Endometrial microvascular endothelial cells (primary cell): Measurements from ENCODE around the gene AOPEP. TPM values are rescaled to one million over a fixed set of nuclear protein-coding genes. Genes with fewer than 3 reads are reported as not detected.

Source experiments
- in situ Hi-C: cut with HindIII; loops from 2 replicates; pipeline ENCODE4 v1.10.0; 2017; ENCODE audit warnings: low sequenced_read_pairs, low pct_unique_long_range_greater_than_20kb; ENCODE audit errors: inconsistent ontology term
- total RNA-seq: library from RNA; depleted of rRNA; stranded (reverse); fragments of >200 nt; gene quantifications from one replicate; pipeline ENCODE4 v1.2.3, GENCODE V29; 2015; ENCODE audit errors: inconsistent ontology term

Gene AOPEP
- total RNA-seq, 1 donor from 2014 or later: 48.9 TPM

- in situ Hi-C loops: no loop called here
Observed at GRCh38 chr9:94713436-94714215, 12.9 kb upstream of the AOPEP start.

DNA sequence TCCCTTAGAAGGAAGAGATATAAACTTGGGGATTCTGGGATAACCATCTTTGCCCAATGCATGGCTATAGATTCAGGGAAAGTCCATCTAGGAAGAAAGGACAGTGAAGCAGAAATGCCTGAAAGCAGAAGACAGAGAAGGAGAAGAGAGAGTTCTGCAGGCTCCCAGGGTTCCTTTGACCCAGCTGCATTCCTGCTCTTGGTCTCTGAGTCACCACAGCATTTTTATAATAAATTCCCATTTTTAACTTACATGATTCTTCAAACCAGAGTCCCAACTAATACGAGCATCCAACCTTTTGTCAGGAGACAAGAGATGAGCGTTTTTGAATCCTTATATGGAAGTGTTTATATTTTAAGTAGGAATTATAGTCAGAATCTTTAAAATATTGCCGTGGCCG, 12.0 kb upstream of the AOPEP start:
- in situ Hi-C loops: no loop called here

GRCh38 chr9:94717761-94718160, 8.7 kb upstream of the AOPEP start:
- in situ Hi-C loops: no loop called here

GRCh38 chr9:94718936-94719335, 7.6 kb upstream of the AOPEP start:
- in situ Hi-C loops: no loop called here

GRCh38 chr9:94719878-94720277, 6.6 kb upstream of the AOPEP start:
- in situ Hi-C loops: no loop called here

DNA sequence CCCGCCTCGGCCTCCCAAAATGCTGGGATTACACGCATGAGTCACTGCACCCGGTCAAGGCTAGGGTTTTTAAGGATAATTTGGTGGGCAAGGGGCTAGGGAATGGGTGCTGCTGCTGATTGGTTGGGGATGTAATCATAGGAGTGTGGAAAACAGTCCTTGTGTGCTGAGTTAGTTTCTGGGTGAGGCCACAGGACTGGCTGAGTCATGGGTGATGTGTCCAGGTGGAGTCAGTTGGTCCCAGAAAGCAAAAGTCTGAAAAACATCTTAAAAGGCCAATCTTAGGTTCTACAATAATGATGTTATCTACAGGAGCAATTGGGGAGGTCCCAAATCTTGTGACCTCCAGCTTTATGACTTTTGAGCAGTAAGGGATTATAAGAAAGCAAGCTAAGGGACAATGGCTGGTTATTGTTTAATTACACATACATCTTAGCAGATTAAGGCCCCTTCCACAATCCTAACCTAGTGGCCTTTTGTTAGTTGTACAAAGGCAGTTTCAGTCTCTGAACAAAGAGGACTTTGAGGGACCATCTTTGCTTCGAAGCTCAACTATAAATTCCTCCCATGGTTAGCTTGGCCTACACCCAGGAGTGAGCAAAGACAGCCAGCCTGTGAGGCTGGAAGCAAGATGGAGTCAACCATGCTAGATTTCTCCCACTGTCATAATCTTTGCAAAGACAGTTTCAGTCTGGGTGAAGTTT, 5.5 kb upstream of the AOPEP start:
- in situ Hi-C loops: no loop called here

DNA sequence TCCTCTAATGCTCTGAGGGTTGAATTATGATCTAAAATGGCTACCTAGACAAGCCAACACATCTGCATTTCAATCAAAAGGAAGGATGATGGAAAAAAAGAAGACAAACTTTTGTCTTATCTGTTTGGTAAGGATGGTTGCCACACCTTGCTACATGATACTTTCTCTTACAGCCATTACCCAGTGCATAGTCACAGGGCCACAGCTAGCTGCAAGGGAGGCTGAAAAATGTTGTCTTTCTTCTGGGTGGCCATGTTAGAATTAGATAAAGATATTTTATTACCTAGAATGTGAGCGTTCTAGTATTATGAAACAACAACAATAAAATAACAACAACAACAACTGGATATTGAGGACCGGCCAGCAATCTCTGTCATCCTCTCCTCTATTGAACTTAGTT, 4.7 kb upstream of the AOPEP start:
- in situ Hi-C loops: no loop called here

- in situ Hi-C loops: no loop called here
Observed at GRCh38 chr9:94725293-94725692, 1.2 kb upstream of the AOPEP start.

GRCh38 chr9:94728719-94729118, 2.2 kb downstream of the AOPEP start:
- in situ Hi-C loops: no loop called here

DNA sequence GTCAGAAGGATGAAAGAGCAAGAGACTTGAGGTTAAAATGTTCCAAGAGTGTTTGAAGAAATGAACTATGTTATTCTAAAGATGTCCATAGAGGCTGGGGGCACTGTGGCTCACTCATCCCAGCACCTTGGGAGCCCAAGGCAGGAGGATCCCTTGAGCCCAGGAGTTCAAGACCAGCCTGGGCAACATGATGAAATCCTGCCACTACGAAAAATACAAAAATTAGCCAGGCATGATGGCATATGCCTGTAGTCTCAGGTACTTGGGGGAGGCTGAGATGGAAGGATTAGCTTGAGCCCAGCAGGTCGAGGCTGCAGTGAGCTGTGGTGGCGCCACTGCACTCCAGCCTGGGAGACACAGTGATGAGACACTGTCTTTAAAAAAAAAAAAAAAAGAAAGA, 2.7 kb downstream of the AOPEP start:
- in situ Hi-C loops: no loop called here

DNA sequence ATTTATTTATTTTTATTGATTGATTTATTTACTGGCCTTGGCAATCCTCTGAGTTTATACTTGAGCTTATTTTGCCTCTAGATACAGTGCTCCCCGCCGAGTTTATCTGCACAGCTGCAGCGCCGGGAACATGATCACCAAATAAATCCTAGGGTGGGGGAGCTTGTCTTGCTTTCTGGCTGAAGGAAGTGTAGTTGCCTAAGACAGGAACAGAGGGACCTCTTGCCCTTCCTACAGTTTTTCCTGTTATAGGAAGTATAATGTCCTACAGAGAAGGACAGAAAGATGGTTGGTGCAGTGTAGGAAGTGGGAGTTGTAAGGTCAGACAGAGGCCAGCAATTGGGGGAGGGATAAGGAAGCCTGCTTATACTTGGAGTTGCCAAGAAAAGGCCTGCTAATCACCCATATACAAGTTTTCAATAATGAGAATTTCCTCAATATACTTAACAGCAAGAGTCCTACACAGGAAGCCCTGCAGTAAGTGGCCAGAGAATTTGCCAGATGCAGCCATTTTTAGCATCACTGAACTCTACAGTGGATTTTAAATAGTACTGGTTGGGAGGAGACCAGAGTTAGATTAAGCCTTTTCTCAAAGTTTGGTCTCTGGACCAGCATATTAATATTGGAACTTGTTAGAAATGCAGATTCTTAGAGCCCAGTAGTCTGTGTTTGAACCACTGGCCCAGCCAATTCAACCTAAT, 7.7 kb downstream of the AOPEP start:
- in situ Hi-C loops: no loop called here

DNA sequence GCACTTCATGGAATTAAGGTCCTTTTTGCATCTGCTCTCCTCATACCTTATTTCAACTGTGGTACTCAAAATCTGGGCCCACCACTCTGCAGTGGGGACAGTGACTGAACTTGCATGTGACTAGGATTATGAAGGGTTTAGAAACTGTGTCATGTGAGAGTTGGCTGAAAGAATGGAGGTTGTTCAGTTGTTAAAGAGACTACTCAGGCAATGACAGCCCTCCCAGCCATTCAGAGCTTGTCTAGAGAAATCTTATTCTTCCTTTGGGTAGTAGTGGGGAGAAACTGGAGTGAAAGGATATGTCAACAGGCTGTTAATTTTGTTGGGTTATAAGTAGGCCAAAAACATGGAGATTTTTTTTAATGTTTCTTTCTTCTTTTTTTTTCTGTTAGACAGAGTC, 10.3 kb downstream of the AOPEP start:
- in situ Hi-C loops: no loop called here

DNA sequence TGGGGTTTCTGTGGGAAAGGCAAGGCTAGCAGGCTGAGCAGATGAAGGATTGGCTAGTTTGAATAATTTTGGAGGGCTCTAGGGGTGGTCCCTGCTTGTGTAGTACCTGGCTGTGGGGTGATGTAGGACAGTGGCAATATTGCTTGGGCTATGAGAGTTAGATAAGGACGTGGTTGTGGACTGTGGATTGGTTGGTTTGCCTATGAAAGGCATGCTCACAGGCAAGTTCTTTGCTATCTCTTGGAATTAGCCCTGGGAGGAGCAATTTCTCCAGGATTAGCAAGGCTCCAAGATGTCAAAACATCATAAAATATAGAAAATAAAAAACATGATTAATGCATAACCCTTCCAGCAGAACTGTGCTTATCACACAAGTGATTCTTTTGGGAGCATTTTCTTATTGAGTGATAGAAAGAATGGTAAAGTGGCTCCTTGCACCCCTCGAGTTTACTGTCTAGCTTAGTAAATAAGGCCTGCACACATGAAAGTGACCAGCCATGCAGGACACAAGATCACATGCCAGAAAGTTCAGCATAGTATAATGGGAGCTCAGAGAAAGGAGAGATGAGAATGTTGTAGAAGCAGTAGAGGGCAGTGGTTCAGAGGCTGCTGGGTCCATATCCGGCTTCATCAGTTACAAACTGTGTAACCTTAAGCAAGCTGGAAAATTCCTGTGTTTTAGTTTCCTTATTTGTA, 13.8 kb downstream of the AOPEP start:
- in situ Hi-C loops: no loop called here

GRCh38 chr9:94741866-94742265, 15.4 kb downstream of the AOPEP start:
- in situ Hi-C loops: no loop called here

- in situ Hi-C loops: no loop called here
Observed at GRCh38 chr9:94743035-94743954, 16.8 kb downstream of the AOPEP start.

- in situ Hi-C loops: no loop called here
Observed at GRCh38 chr9:94745806-94746540, 19.5 kb downstream of the AOPEP start.

DNA sequence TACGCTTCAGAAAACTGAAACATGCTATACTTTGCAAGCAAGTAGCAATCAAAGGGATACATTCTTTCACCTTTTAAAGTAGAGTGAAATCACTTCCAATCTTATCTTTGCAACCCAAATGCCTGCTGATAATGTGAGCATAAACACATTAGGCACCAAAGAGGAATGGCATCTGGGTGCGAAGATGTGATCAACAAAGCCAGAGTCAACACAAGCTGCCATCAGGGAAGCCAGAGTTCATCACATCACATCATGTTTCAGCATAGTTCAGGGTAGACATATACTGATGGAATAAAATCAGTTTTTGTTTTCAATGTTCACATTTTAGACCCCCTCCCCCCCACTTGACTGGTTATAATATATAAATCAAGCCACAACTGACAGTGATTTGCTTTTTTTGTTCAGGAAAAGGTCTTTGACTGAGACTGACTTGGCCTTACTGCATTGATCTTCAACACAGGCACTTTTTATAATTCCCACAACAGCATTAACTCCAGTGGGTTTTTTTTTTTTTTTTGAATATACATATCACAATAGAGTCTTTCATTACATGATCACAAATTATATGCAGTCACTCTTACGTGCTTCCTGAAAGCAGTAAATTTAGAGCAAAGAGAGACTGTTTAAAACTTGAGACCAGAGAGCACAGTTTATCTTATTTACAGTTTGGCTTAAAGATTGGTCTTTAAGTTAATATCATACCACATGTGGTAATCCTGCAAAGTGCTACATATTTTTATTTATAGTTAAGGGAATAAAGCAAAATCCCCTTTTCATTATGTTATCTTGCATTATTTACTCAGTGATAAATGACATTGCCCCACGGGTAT, 20.3 kb downstream of the AOPEP start:
- in situ Hi-C loops: no loop called here
